GM12878 (cell line): ENCODE measurements around the gene ARID1A.

ENCODE experiments used
- POLR2A ChIP-seq: IDR thresholded peaks from 2 replicates; pipeline ENCODE4 v1.6.1; 2011; ENCODE audit warnings: low read depth, mild to moderate bottlenecking, low read length
- ZNF217 ChIP-seq: fragments of 450-650 bp; IDR thresholded peaks from 2 replicates; pipeline ENCODE4 v1.6.1; 2017; ENCODE audit warnings: antibody characterized with exemption, mild to moderate bottlenecking

DNA sequence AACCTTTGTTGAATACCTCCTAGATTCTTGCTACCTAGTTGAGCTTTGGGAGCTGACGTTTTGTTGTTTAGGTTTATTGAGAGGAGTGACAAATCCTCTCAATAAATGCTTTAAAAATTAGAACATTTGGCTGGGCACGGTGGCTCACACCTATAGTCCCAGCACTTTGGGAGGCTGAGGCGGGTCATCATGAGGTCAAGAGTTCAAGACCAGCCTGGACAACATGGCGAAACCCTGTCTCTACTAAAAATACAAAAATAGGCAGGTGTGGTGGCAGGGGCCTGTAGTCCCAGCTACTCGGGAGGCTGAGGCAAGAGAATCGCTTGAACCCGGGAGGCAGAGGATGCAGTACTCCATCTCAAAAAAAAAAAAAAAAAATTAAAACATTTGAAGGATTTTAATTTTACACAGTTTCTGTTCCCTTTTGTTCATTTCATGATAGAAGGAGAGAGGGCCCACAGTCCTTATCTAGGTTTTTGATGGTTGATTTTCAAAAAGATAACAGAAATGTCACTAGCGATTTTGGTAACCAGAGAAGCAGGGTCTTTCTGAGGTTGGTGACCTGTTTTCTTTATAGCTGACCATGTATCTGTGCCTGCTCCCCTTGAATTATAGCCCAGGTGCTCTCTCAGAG, 47.7 kb downstream of the ARID1A start:
- TF ChIP-seq POLR2A (no peak), ZNF217 (no peak)
